C4-2B (cell line): ENCODE results near the gene MYLIP.

ENCODE experiments used
- CTCF ChIP-seq: fragments of 450-650 bp; conservative IDR thresholded peaks from 2 replicates; pipeline ENCODE4 v1.5.1; 2017; ENCODE audit warnings: mild to moderate bottlenecking
- ZFX ChIP-seq: fragments of 450-650 bp; IDR thresholded peaks from 2 replicates; pipeline ENCODE4 v1.6.1; 2017

DNA sequence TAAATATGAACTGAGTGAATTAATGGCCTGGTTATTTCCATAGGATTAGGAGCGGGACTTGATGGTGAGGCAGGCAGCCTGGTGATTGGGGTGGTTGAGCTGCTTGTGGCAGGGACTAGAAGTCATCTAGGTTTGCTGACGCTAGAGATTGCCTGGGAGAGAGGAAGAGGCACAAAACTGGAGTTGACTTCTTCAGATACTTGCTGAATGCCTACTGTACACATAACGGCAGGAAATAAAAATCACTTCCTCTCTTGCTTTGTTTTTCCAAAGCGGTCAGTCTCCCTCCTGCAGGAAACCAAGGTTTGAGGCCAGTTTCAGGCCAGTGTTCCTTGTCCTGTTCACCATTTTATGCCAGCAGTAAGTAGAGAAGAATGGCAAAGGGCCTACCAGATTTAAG, 36.7 kb upstream of the MYLIP start:
- TF ChIP-seq CTCF: no peak
- no peak for TF ChIP-seq ZFX
